Measurements from ENCODE around the gene IRAK4. TPM values are rescaled to one million over a fixed set of nuclear protein-coding genes. Genes with fewer than 3 reads are reported as not detected.

IRAK4 gene
- total and polyA plus RNA-seq, 12 donors, result 9.8 to 25.6 (median 12.4) TPM

DNA sequence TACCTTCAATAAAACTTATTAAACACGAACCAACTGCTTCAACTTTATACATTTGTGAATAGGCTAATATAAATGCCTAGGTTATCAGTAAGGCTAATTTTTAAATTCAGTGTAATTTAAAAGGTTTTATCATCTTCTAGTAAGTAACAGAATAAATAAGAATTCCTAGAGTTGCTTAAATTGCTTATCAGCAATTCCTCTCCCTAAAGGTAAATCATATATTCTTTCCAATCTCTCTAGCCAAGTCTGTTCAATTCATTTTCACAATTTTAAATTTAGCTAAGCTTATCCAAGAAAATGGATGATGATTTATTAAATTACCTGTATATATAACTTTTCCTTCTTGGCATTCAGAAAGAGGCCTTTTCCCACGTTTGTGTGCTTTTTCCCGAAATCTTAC, 4.7 kb upstream of the IRAK4 start:
- Histone ChIP-seq H3K4me1 (replicated peaks in 1 of 2) (peaks cover 0 to 11% of the 10 kb centered on the region in 2 donors), H3K4me3 (no peak overlapping the region), H3K36me3 (replicated peaks in 1 of 2) (no peaks in the 10 kb centered on the region), H3K9me3 (replicated peaks in 1 of 3) (no peaks in the 10 kb centered on the region), H3K27ac (no peak overlapping the region), H3K27me3 (no peaks in the 10 kb centered on the region)
- DNase-seq, result no peak
- intact Hi-C loops (cut with DNase I), result no loop called here
- 86 to 95% (median 94%) methylated on average over 3 of the region's 3 CpGs for WGBS, 4 donors
- TF ChIP-seq, protein P1, sequence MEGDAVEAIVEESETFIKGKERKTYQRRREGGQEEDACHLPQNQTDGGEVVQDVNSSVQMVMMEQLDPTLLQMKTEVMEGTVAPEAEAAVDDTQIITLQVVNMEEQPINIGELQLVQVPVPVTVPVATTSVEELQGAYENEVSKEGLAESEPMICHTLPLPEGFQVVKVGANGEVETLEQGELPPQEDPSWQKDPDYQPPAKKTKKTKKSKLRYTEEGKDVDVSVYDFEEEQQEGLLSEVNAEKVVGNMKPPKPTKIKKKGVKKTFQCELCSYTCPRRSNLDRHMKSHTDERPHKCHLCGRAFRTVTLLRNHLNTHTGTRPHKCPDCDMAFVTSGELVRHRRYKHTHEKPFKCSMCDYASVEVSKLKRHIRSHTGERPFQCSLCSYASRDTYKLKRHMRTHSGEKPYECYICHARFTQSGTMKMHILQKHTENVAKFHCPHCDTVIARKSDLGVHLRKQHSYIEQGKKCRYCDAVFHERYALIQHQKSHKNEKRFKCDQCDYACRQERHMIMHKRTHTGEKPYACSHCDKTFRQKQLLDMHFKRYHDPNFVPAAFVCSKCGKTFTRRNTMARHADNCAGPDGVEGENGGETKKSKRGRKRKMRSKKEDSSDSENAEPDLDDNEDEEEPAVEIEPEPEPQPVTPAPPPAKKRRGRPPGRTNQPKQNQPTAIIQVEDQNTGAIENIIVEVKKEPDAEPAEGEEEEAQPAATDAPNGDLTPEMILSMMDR (IDR thresholded peaks at IDR 0.05), result no peak
- no peak for TF ChIP-seq POLR2A (IDR thresholded peaks at IDR 0.05)

DNA sequence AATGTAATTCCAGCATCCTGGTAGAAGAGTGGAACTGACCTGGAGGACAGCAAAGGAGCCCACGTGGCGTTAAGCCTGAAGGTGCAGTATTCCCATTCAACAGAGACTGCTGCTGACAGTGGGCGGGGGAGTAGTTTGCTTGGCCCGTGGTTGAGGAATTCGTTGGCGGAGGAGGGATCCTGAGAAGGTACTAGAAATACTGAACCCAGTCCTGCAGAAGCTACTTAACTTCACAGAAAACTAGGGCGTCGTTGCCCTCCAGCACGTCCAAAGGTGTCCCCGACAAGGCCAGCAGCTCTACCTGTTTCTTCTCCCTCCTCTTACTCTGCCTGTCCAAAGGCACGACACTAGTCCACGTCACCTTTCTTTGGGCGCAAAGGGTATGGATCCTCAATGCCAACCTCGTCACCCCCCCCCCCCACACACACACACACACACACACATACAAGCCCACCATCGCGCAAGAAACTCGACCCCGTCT, 464 bp upstream of the IRAK4 start:
- Histone ChIP-seq H3K4me3 (peak overlapping the region in 2 of 4 donors; percentile 61 to 85), H3K27me3 (no peaks in the 10 kb centered on the region), H3K27ac (peak overlapping the region in 3 of 5 donors; percentile 65 to 88 (median 78)), H3K36me3 (replicated peaks in 1 of 2) (no peaks in the 10 kb centered on the region), H3K4me1 (replicated peaks in 1 of 2) (peaks cover 0 to 36% of the 10 kb centered on the region in 2 donors), H3K9me3 (replicated peaks in 1 of 3) (no peaks in the 10 kb centered on the region)
- WGBS, 4 donors, result 1 to 4% (median 2%) methylated on average over 17 to 18 of the region's 18 CpGs
- peak in 4 of 7 donors; percentile 27 to 63 (median 44) for DNase-seq
- TF ChIP-seq, protein P1 (IDR thresholded peaks at IDR 0.05), result no peak
- TF ChIP-seq POLR2A (IDR thresholded peaks at IDR 0.05), result no peak
- intact Hi-C loops (cut with DNase I), result no loop called here

DNA sequence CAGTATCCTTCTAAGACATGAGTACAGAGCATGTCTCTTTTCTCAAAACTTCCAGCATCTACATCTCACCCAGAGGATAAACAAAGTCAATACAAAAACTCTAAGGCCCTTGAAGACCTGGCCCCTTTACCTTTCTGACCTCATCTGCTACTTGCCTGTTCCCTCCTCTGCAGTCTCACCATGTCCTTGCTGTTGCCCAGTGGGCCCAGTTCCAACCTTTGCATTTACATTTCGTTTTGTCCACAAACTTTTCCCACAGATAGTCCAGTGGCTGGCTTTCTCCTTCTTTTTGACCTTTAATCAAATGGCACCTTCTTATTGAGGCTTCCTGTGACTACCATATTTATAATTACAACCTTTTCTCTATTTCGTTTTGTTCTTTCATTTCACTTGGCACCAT, 1.6 kb downstream of the IRAK4 start:
- Histone ChIP-seq H3K4me1 (replicated peaks in 1 of 2) (peaks cover 0 to 36% of the 10 kb centered on the region in 2 donors), H3K27me3 (no peaks in the 10 kb centered on the region), H3K27ac (no peak overlapping the region), H3K36me3 (replicated peaks in 1 of 2) (no peaks in the 10 kb centered on the region), H3K9me3 (replicated peaks in 1 of 3) (no peaks in the 10 kb centered on the region), H3K4me3 (peak overlapping the region in 1 of 4 donors; percentile 61)
- 79 to 86% (median 86%) methylated on average over 2 of the region's 2 CpGs for WGBS, 4 donors
- intact Hi-C loops (cut with DNase I), result no loop called here
- TF ChIP-seq, protein P1 (IDR thresholded peaks at IDR 0.05), result no peak
- no peak for DNase-seq

DNA sequence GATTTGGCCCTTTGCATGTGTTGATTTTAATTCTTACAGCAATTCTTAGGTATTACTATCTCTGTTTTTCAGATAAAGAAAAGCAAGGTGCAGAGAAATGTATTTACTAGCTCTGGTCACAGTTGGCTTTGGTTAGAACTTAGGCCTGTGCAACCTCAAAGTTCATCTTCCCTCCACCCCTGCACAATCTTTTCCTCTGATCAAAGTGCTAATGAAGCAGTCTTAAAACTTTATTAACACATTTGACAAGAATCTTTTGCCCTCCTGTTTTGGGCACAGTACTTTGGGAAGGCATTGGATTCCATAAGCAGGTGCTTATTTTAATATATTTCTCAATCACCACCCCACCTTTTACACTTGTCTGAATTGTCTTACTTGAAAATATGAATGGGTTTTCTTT, 2.7 kb downstream of the IRAK4 start:
- Histone ChIP-seq H3K36me3 (replicated peaks in 1 of 2) (no peaks in the 10 kb centered on the region), H3K4me1 (replicated peaks in 1 of 2) (peaks cover 0 to 36% of the 10 kb centered on the region in 2 donors), H3K4me3 (no peak overlapping the region), H3K27me3 (no peaks in the 10 kb centered on the region), H3K27ac (no peak overlapping the region), H3K9me3 (replicated peaks in 1 of 3) (no peaks in the 10 kb centered on the region)
- TF ChIP-seq, protein P1 (IDR thresholded peaks at IDR 0.05), result no peak
- no peak for TF ChIP-seq POLR2A (IDR thresholded peaks at IDR 0.05)
- no peak for DNase-seq
- intact Hi-C loops (cut with DNase I), result no loop called here
